ENCODE measurements around the gene ME2. TPM values are rescaled to one million over a fixed set of nuclear protein-coding genes. Genes with fewer than 3 reads are reported as not detected.

The ME2 gene
- total RNA-seq, 1 donor from 2014 or later: 40.5 TPM

- no peaks in the 10 kb centered on the region for H3K9me3 ChIP-seq
- peaks cover 17% of the 10 kb centered on the region for H3K36me3 ChIP-seq
- no peak for ATAC-seq
Measured at GRCh38 chr18:50933684-50934083, 54.8 kb downstream of the ME2 start.

GRCh38 chr18:50934545-50935211 is 55.8 kb downstream of the ME2 start:
- ATAC-seq (no peak), DNase-seq (no peak)
- Histone ChIP-seq H3K27ac (no peak overlapping the region), H3K9me3 (no peaks in the 10 kb centered on the region), H3K4me1 (no peaks in the 10 kb centered on the region), H3K27me3 (no peaks in the 10 kb centered on the region), H3K4me3 (no peak overlapping the region), H3K36me3 (peaks cover 17% of the 10 kb centered on the region)
- intact Hi-C loops (cut with DNase I): no loop called here
- no peak for TF ChIP-seq CTCF (IDR thresholded peaks at IDR 0.05)

More at GRCh38 chr18:50933684-50934083, 54.8 kb downstream of the ME2 start:
- no peak overlapping the region for H3K27ac ChIP-seq
- DNase-seq: no peak
- no peak overlapping the region for H3K4me3 ChIP-seq
- no peaks in the 10 kb centered on the region for H3K27me3 ChIP-seq
- H3K4me1 ChIP-seq: no peaks in the 10 kb centered on the region
- intact Hi-C loops (cut with DNase I): no loop called here
- no peak for TF ChIP-seq CTCF (IDR thresholded peaks at IDR 0.05)

- no peak for TF ChIP-seq CTCF (IDR thresholded peaks at IDR 0.05)
- Histone ChIP-seq H3K36me3 (peaks cover 23% of the 10 kb centered on the region), H3K27ac (no peak overlapping the region), H3K9me3 (no peaks in the 10 kb centered on the region), H3K27me3 (no peaks in the 10 kb centered on the region), H3K4me1 (no peaks in the 10 kb centered on the region), H3K4me3 (no peak overlapping the region)
- DNase-seq: no peak
- no peak for ATAC-seq
- intact Hi-C loops (cut with DNase I): no loop called here
Measured at GRCh38 chr18:50935493-50936191, 56.7 kb downstream of the ME2 start.

- Histone ChIP-seq H3K4me1 (no peaks in the 10 kb centered on the region), H3K36me3 (peaks cover 22% of the 10 kb centered on the region), H3K4me3 (no peak overlapping the region), H3K27me3 (no peaks in the 10 kb centered on the region), H3K9me3 (no peaks in the 10 kb centered on the region), H3K27ac (no peak overlapping the region)
- ATAC-seq (no peak), DNase-seq (no peak)
- no peak for TF ChIP-seq CTCF (IDR thresholded peaks at IDR 0.05)
- intact Hi-C loops (cut with DNase I): no loop called here
Measured at GRCh38 chr18:50937183-50937582, 58.3 kb downstream of the ME2 start.

GRCh38 chr18:50938912-50939311 is 60.0 kb downstream of the ME2 start:
- no peak for ATAC-seq
- H3K36me3 ChIP-seq: peaks cover 13% of the 10 kb centered on the region
- H3K4me3 ChIP-seq: no peak overlapping the region
- no peaks in the 10 kb centered on the region for H3K4me1 ChIP-seq
- no peak for DNase-seq
- no peaks in the 10 kb centered on the region for H3K27me3 ChIP-seq
- no peak for TF ChIP-seq CTCF (IDR thresholded peaks at IDR 0.05)
- H3K27ac ChIP-seq: no peak overlapping the region
- H3K9me3 ChIP-seq: no peaks in the 10 kb centered on the region
- intact Hi-C loops (cut with DNase I): no loop called here
